Loucy (cell line): ENCODE measurements around the gene SH3BP5.

Source experiments
- H2AFZ ChIP-seq: fragments of 200-600 bp; sonication (generic); 2 replicates; pipeline ENCODE4 v1.6.0; 2016; ENCODE audit warnings: antibody characterized with exemption, mild to moderate bottlenecking, low read length, moderate library complexity
- H3F3A ChIP-seq: fragments of 200-600 bp; 2 replicates; pipeline ENCODE4 v1.6.0; 2016; ENCODE audit warnings: antibody characterized with exemption, low read depth, mild to moderate bottlenecking
- H3K27me3 ChIP-seq: fragments of 200-600 bp; sonication (generic); 2 replicates; pipeline ENCODE4 v1.6.1; 2014; ENCODE audit warnings: low read length, mild to moderate bottlenecking; ENCODE audit not compliant: insufficient read depth, poor library complexity, severe bottlenecking
- H3K36me3 ChIP-seq: fragments of 200-600 bp; sonication (generic); 2 replicates; pipeline ENCODE4 v1.6.1; 2016; ENCODE audit warnings: low read length; ENCODE audit not compliant: insufficient read depth
- H3K4me1 ChIP-seq: fragments of 200-600 bp; sonication (generic); 2 replicates; pipeline ENCODE4 v1.5.1; 2014; ENCODE audit warnings: low read length, mild to moderate bottlenecking; ENCODE audit not compliant: insufficient read depth, poor library complexity, severe bottlenecking
- H3K4me2 ChIP-seq: fragments of 200-600 bp; sonication (generic); 2 replicates; pipeline ENCODE4 v1.6.0; 2014; ENCODE audit warnings: antibody characterized with exemption, low read length, low read depth, mild to moderate bottlenecking; ENCODE audit not compliant: poor library complexity, severe bottlenecking
- H3K4me3 ChIP-seq: fragments of 200-600 bp; sonication (generic); 2 replicates; pipeline ENCODE4 v1.5.1; 2014; ENCODE audit warnings: low read length, mild to moderate bottlenecking, mixed read lengths; ENCODE audit not compliant: poor library complexity, severe bottlenecking
- H3K79me2 ChIP-seq: fragments of 200-600 bp; sonication (generic); 2 replicates; pipeline ENCODE4 v1.6.1; 2014; ENCODE audit warnings: low read length; ENCODE audit not compliant: insufficient read depth
- H3K9ac ChIP-seq: fragments of 200-600 bp; sonication (generic); 2 replicates; pipeline ENCODE4 v1.6.0; 2014; ENCODE audit warnings: mild to moderate bottlenecking, low read depth, low read length, moderate library complexity; ENCODE audit not compliant: poor library complexity, severe bottlenecking
- H3K9me2 ChIP-seq: fragments of 200-600 bp; sonication (generic); replicated peaks from 2 replicates; pipeline ENCODE4 v1.6.1; 2016; ENCODE audit warnings: low read depth, low read length, mixed read lengths
- H3K9me3 ChIP-seq: fragments of 200-600 bp; sonication (generic); 2 replicates; pipeline ENCODE4 v1.6.1; 2014; ENCODE audit warnings: mild to moderate bottlenecking, antibody characterized with exemption, low read length, low read depth; ENCODE audit not compliant: insufficient read depth
- H4K20me1 ChIP-seq: fragments of 200-600 bp; sonication (generic); 2 replicates; pipeline ENCODE4 v1.6.0; 2014; ENCODE audit warnings: antibody characterized with exemption, low read length, mild to moderate bottlenecking; ENCODE audit not compliant: insufficient read depth, poor library complexity, severe bottlenecking
- CTCF ChIP-seq: fragments of 200-600 bp; sonication (generic); conservative IDR thresholded peaks from 2 replicates; pipeline ENCODE4 v1.5.1; 2014; ENCODE audit warnings: mild to moderate bottlenecking, antibody characterized with exemption, low read length
- EZH2phosphoT487 ChIP-seq: fragments of 200-600 bp; IDR thresholded peaks from 2 replicates; pipeline ENCODE4 v1.6.1; 2018; ENCODE audit warnings: antibody characterized with exemption, mild to moderate bottlenecking, moderate library complexity, borderline replicate concordance

The SH3BP5 gene

GRCh38 chr3:15347063-15347736 lies 14.8 kb upstream of the SH3BP5 start:
- Histone ChIP-seq H3K9me2 (no peaks in the 10 kb centered on the region), H3F3A (no peaks in the 10 kb centered on the region), H3K9me3 (no peaks in the 10 kb centered on the region; the same call in 1 of the 2 replicates), H3K4me1 (no peaks in the 10 kb centered on the region), H3K9ac (no peak overlapping the region), H4K20me1 (no peaks in the 10 kb centered on the region), H3K4me3 (no peak overlapping the region), H3K79me2 (no peaks in the 10 kb centered on the region), H2AFZ (no peak overlapping the region; the same call in 1 of the 2 replicates), H3K27me3 (no peaks in the 10 kb centered on the region), H3K36me3 (no peaks in the 10 kb centered on the region), H3K4me2 (no peak overlapping the region)
- no peak for TF ChIP-seq CTCF
- TF ChIP-seq EZH2phosphoT487, result no peak

GRCh38 chr3:15346516-15346915 lies 14.1 kb upstream of the SH3BP5 start:
- no peaks in the 10 kb centered on the region; the same call in 1 of the 2 replicates for H3K9me3 ChIP-seq

GRCh38 chr3:15345608-15346137 lies 13.3 kb upstream of the SH3BP5 start:
- no peaks in the 10 kb centered on the region for H3K27me3 ChIP-seq
- no peaks in the 10 kb centered on the region for H3F3A ChIP-seq
- no peak overlapping the region for H3K9ac ChIP-seq
- no peaks in the 10 kb centered on the region for H3K36me3 ChIP-seq
- H2AFZ ChIP-seq, result no peak overlapping the region
- H3K9me2 ChIP-seq, result no peaks in the 10 kb centered on the region
- TF ChIP-seq CTCF (no peak), EZH2phosphoT487 (no peak)
- H3K79me2 ChIP-seq, result no peaks in the 10 kb centered on the region
- no peaks in the 10 kb centered on the region for H3K9me3 ChIP-seq
- no peak overlapping the region for H3K4me3 ChIP-seq
- no peak overlapping the region for H3K4me2 ChIP-seq
- no peaks in the 10 kb centered on the region for H3K4me1 ChIP-seq
- H4K20me1 ChIP-seq, result no peaks in the 10 kb centered on the region

More at GRCh38 chr3:15346516-15346915, 14.1 kb upstream of the SH3BP5 start:
- no peak overlapping the region; the same call in 1 of the 2 replicates for H2AFZ ChIP-seq
- no peak overlapping the region for H3K4me3 ChIP-seq
- no peaks in the 10 kb centered on the region for H3K36me3 ChIP-seq
- no peaks in the 10 kb centered on the region for H3K27me3 ChIP-seq
- no peaks in the 10 kb centered on the region for H3K4me1 ChIP-seq
- no peak for TF ChIP-seq EZH2phosphoT487
- TF ChIP-seq CTCF, result no peak
- H3K4me2 ChIP-seq, result no peak overlapping the region
- no peak overlapping the region for H3K9ac ChIP-seq
- no peaks in the 10 kb centered on the region for H4K20me1 ChIP-seq
- H3K9me2 ChIP-seq, result no peaks in the 10 kb centered on the region
- H3K79me2 ChIP-seq, result no peaks in the 10 kb centered on the region
- H3F3A ChIP-seq, result no peaks in the 10 kb centered on the region
